ENCODE measurements around the gene CNTNAP2.

GRCh38 chr7:148463210-148463609 is 2346.6 kb downstream of the CNTNAP2 start:
- no peak for TF ChIP-seq CTCF (IDR thresholded peaks at IDR 0.05)
- TF ChIP-seq POLR2A (IDR thresholded peaks at IDR 0.05) = no peak

Measured in tibial nerve (tissue), 3 donors.